ENCODE measurements around the gene SORCS2. TPM values are rescaled to one million over a fixed set of nuclear protein-coding genes. Genes with fewer than 3 reads are reported as not detected.

The SORCS2 gene
- total and polyA plus RNA-seq, 2 donors (not counting 1 experiment from before 2014, with no cell fraction given) = not detected

DNA sequence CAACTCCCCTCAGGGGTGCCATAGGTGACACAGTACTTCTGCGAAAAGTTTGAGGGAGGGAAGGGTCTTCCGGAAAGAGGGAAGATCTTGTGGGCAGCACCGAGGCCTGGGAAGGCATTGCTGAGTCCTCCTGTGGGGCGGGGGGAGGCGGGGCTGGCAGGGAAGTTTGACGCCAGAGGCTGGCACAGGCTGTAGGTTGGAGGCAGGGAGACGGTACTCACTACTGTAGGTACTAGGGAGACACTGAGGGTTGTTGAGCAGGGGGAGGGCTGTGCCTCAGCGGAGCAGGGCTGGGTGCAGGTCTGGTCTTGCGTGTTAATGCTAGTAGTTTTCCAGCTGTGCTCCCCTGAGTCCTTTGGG lies 265.7 kb downstream of the SORCS2 start:
- 89% methylated on average over 7 of the region's 9 CpGs for WGBS (ENCODE audit: insufficient coverage)
- H3K27me3 Mint-ChIP-seq = peaks cover 3% of the 10 kb centered on the region

DNA sequence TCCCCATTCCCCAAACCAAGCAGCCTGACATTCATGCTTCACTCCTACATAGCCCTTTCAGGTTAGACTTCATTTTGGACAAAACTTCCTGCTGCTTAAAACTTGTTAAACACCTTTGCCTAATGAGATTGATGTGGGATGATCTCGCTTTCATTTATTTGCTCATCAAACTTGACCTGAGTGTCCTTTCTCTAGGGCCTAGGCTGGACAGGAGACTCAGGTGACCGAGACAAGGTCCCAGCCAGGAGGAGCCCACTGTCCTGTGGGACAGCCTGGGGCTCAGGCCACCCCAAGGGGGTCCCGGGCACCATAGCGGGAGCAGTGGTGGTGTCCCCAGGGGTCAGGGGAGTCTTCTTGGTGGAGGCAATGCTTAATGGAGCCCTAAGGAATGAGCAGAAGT lies 266.1 kb downstream of the SORCS2 start:
- H3K27ac Mint-ChIP-seq = no peak overlapping the region
- H3K9me3 ChIP-seq (ENCODE audit: control extremely low read depth in 1 of 3, control insufficient read depth in 2 of 3, insufficient read depth in 1 of 3, low read length in 2 of 3) = peaks cover 0 to 24% (median 0%) of the 10 kb centered on the region in 3 donors
- H3K9ac ChIP-seq (ENCODE audit: low read length) = no peak overlapping the region
- H3K9me3 Mint-ChIP-seq (ENCODE audit: insufficient read depth) = no peaks in the 10 kb centered on the region
- no peak overlapping the region for H3K4me3 ChIP-seq (ENCODE audit: control extremely low read depth in 1 of 5, extremely low read depth in 1 of 5, insufficient read depth in 1 of 5, low read depth in 2 of 5, low read length in 4 of 5)
- WGBS (ENCODE audit: insufficient coverage) = 88% methylated on average over 4 of the region's 4 CpGs
- H3K4me3 Mint-ChIP-seq = no peak overlapping the region
- no peaks in the 10 kb centered on the region for H3K79me2 ChIP-seq (ENCODE audit: control insufficient read depth, insufficient read depth, low read length)
- no peaks in the 10 kb centered on the region for H3K4me1 ChIP-seq (ENCODE audit: control insufficient read depth in 2 of 2, insufficient read depth in 2 of 2, low read length in 2 of 2)
- H3K4me1 Mint-ChIP-seq = no peaks in the 10 kb centered on the region
- no peak overlapping the region for H2AFZ ChIP-seq (ENCODE audit: insufficient read depth, low read depth, low read length, poor library complexity, severe bottlenecking)
- ATAC-seq (ENCODE audit: low read depth) = no peak
- CTCF ChIA-PET = no interaction called here
- TF ChIP-seq, protein P1, sequence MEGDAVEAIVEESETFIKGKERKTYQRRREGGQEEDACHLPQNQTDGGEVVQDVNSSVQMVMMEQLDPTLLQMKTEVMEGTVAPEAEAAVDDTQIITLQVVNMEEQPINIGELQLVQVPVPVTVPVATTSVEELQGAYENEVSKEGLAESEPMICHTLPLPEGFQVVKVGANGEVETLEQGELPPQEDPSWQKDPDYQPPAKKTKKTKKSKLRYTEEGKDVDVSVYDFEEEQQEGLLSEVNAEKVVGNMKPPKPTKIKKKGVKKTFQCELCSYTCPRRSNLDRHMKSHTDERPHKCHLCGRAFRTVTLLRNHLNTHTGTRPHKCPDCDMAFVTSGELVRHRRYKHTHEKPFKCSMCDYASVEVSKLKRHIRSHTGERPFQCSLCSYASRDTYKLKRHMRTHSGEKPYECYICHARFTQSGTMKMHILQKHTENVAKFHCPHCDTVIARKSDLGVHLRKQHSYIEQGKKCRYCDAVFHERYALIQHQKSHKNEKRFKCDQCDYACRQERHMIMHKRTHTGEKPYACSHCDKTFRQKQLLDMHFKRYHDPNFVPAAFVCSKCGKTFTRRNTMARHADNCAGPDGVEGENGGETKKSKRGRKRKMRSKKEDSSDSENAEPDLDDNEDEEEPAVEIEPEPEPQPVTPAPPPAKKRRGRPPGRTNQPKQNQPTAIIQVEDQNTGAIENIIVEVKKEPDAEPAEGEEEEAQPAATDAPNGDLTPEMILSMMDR (IDR thresholded peaks at IDR 0.05) = no peak
- no peak for TF ChIP-seq EZH2 (IDR thresholded peaks at IDR 0.05; ENCODE audit: borderline replicate concordance, insufficient read depth, low read depth, low read length, poor library complexity, severe bottlenecking)
- H3K27ac ChIP-seq (ENCODE audit: low read length in 2 of 2) = no peak overlapping the region
- no peak overlapping the region for H3K4me2 ChIP-seq (replicated peaks; ENCODE audit: low read depth, low read length, poor library complexity, severe bottlenecking)
- POLR2A ChIA-PET = no interaction called here
- intact Hi-C loops (cut with micrococcal nuclease) = no loop called here
- H3K27me3 ChIP-seq (replicated peaks in 1 of 4; ENCODE audit: control extremely low read depth in 1 of 4, control insufficient read depth in 3 of 4, insufficient read depth in 4 of 4, low read length in 3 of 4) = no peaks in the 10 kb centered on the region
- no peak for DNase-seq
- H4K20me1 ChIP-seq (ENCODE audit: control insufficient read depth, insufficient read depth, low read length, poor library complexity, severe bottlenecking) = no peaks in the 10 kb centered on the region
- H3K36me3 ChIP-seq (replicated peaks in 1 of 2; ENCODE audit: control extremely low read depth in 1 of 2, control insufficient read depth in 1 of 2, extremely low read depth in 1 of 2, insufficient read depth in 2 of 2, low read length in 1 of 2) = no peaks in the 10 kb centered on the region
- peaks cover 3% of the 10 kb centered on the region for H3K27me3 Mint-ChIP-seq

More for the DNA sequence above, 265.7 kb downstream of the SORCS2 start:
- no peaks in the 10 kb centered on the region for H3K27me3 ChIP-seq (replicated peaks in 1 of 4; ENCODE audit: control extremely low read depth in 1 of 4, control insufficient read depth in 3 of 4, insufficient read depth in 4 of 4, low read length in 3 of 4)
- no peaks in the 10 kb centered on the region for H3K4me1 ChIP-seq (ENCODE audit: control insufficient read depth in 2 of 2, insufficient read depth in 2 of 2, low read length in 2 of 2)
- TF ChIP-seq, protein P1 (IDR thresholded peaks at IDR 0.05) = no peak
- TF ChIP-seq EZH2 (IDR thresholded peaks at IDR 0.05; ENCODE audit: borderline replicate concordance, insufficient read depth, low read depth, low read length, poor library complexity, severe bottlenecking) = no peak
- CTCF ChIA-PET = no interaction called here
- H2AFZ ChIP-seq (ENCODE audit: insufficient read depth, low read depth, low read length, poor library complexity, severe bottlenecking) = no peak overlapping the region
- no peak overlapping the region for H3K4me2 ChIP-seq (replicated peaks; ENCODE audit: low read depth, low read length, poor library complexity, severe bottlenecking)
- peaks cover 0 to 24% (median 0%) of the 10 kb centered on the region in 3 donors for H3K9me3 ChIP-seq (ENCODE audit: control extremely low read depth in 1 of 3, control insufficient read depth in 2 of 3, insufficient read depth in 1 of 3, low read length in 2 of 3)
- H4K20me1 ChIP-seq (ENCODE audit: control insufficient read depth, insufficient read depth, low read length, poor library complexity, severe bottlenecking) = no peaks in the 10 kb centered on the region
- DNase-seq = no peak
- H3K4me3 Mint-ChIP-seq = no peak overlapping the region
- no peaks in the 10 kb centered on the region for H3K4me1 Mint-ChIP-seq
- no peaks in the 10 kb centered on the region for H3K36me3 ChIP-seq (replicated peaks in 1 of 2; ENCODE audit: control extremely low read depth in 1 of 2, control insufficient read depth in 1 of 2, extremely low read depth in 1 of 2, insufficient read depth in 2 of 2, low read length in 1 of 2)
- no peaks in the 10 kb centered on the region for H3K9me3 Mint-ChIP-seq (ENCODE audit: insufficient read depth)
- ATAC-seq (ENCODE audit: low read depth) = no peak
- no peaks in the 10 kb centered on the region for H3K79me2 ChIP-seq (ENCODE audit: control insufficient read depth, insufficient read depth, low read length)
- no peak overlapping the region for H3K27ac Mint-ChIP-seq
- intact Hi-C loops (cut with micrococcal nuclease) = no loop called here
- POLR2A ChIA-PET = no interaction called here
- H3K27ac ChIP-seq (ENCODE audit: low read length in 2 of 2) = no peak overlapping the region
- H3K9ac ChIP-seq (ENCODE audit: low read length) = no peak overlapping the region
- no peak overlapping the region for H3K4me3 ChIP-seq (ENCODE audit: control extremely low read depth in 1 of 5, extremely low read depth in 1 of 5, insufficient read depth in 1 of 5, low read depth in 2 of 5, low read length in 4 of 5)
